T-helper 2 cell treated with Interferon-gamma antibody and Interleukin-4, amounts not matched to agents 100 ng/mL and 5 ng/mL, for 36 hours (primary cell): ENCODE measurements around the gene APOL2. TPM values are rescaled to one million over a fixed set of nuclear protein-coding genes. Genes with fewer than 3 reads are reported as not detected.
"Not testable (repeated sequence)": the region's sequence is repeated elsewhere in the genome, so short reads cannot be mapped to it uniquely, and the experiment has no call there.

Source experiments
- intact Hi-C: fragments of 100-400 bp; cut with micrococcal nuclease; formaldehyde crosslinking; loops from one replicate; pipeline ENCODE4 v1.15.1; 2023
- total RNA-seq: library from RNA; stranded (reverse); gene quantifications from 2 replicates; pipeline ENCODE4 v1.2.3, GENCODE V29; 2022

APOL2 gene
- total RNA-seq: 87.8 and 89.9 TPM in 2 replicates

DNA sequence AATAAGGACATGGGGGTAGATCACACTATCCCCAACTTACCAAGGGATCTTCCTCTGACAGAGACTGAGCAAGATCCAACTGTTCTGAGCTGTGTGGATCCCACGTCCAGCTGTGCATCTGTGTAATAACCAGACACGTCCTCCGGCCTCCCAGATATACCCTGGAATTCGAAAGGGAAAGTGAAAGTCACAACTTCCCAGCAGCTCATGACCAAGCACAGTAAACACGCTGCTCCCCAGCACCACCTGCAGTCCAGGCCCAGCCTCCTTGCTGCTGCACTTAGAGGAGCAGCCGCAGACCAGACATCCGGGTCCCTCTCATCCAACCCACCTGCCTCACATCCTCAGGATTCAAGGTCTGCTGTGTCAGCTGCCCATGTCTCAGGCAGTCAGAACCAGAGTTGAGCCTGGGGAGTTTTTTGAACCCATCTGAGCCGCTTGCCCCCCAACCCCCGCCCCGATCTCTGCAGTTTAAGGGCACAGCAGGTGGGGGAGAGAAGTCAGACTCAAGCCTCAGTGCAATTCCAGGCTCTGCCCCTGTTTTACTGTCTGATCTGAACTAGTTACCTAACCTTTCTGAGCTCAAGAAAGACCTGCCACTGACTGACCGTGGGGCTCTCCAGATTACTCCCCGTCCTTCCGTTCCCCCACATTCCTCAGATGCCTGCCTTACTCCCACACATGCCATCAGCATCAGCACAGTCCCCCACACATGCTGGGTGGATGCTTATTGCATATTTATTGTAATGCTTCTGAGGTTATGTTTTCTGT is at the start of gene APOL2:
APOL2 (minus strand) TSS at position 127 of the 771 bp plus-strand sequence. CDS start 6,365 bp downstream, outside the sequence.
- intact Hi-C loops: loop anchor here (1.0 to 2.0 kb wide), 2 partner anchors 14 to 289 kb away; partner anchors contain the start of genes APOL1 and EIF3D

- intact Hi-C loops: no loop called here
These were observed 49.5 kb upstream of the APOL2 start for GRCh38 chr22:36288571-36289405.

- intact Hi-C loops: no loop called here
These were observed 48.7 kb upstream of the APOL2 start for GRCh38 chr22:36287881-36288515.

GRCh38 chr22:36286096-36286957 is 47.0 kb upstream of the APOL2 start:
- intact Hi-C loops: no loop called here

- intact Hi-C loops: no loop called here
These were observed 46.2 kb upstream of the APOL2 start for GRCh38 chr22:36285545-36285944.

- intact Hi-C loops: no loop called here
These were observed 45.7 kb upstream of the APOL2 start for GRCh38 chr22:36285017-36285416.

DNA sequence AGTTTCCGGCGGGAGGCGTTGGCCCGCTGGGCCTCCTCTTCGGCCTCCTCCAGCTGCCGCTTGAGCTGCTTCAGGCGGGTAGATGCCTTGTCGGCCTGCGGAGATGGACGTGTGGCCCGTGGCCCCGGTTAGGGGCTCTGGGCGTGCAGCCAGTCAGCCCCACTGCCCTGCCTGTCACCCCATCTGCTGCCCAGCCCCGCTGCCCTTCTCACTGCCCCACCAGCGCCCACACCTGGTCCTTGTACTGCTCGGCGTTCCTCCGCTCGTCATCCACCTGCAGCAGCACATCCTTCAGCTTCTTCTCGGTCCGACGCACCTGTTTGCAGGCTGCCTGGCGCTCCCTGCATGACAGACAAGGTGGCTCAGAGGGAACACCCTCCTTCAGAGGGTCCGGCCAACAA is 44.8 kb upstream of the APOL2 start:
- intact Hi-C loops: no loop called here

- intact Hi-C loops: no loop called here
These were observed 43.1 kb upstream of the APOL2 start for GRCh38 chr22:36282328-36282831.

GRCh38 chr22:36281781-36282327 is 42.5 kb upstream of the APOL2 start:
- intact Hi-C loops: no loop called here

GRCh38 chr22:36280379-36280778 is 41.1 kb upstream of the APOL2 start:
- intact Hi-C loops: no loop called here

DNA sequence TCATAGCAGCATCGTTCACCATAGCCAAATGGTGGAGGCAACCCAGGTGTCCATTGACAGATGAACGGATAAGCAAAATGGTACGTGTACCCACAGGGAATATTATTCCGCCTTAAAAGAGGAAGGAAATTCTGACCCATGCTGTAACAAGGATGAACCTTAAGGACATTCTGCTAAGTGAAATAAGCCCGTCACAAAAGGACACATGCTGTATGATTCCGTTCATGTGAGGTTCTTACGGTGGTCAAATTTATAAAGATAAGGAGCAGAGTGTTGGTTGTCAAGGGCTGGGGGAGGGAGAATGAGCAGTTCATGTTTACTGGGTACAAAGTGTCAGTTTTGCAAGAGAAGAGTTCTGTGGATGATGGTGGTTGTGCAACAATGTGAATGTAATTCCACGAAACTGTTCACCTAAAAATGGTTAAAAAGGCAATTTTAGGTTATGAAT is 39.9 kb upstream of the APOL2 start:
- intact Hi-C loops: no loop called here

DNA sequence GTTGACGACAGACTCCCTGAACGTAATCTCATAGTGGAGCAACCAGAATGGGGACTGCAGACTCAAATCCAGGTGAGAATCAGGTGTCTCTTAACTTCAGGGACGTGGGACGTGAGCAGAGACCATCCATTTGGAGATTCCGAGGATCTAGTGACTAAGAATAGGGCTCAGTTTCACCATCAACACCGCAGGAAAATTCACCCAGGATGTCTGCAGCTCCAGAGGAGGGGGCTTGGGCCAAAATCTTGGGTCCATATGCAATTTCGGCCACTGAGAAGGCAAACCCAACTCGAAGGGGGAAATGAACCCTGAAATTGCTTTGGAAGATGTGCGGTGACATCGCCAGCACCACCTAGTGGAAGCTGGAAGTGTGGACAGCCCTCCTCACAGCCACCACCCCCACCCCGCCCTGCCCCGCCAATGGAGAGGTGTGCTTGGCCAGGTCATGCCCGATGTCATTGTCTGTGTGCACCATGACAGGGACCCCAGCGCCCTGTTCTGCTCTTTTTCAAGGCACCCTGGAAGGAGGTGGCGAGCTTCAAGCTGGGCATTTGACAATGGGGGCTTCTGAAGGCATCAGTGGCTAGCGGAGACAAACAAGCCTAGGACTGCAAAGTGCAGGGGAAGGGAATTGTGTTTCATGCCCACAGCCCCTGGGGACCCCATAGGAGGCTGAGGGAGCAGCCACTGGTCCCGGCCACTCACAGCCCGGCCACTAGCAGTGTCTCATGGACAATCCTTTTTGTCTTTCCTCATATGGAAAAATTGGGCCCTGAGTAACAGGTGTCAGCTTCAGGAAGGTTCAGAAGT is 38.4 kb upstream of the APOL2 start:
- intact Hi-C loops: loop anchor here (2.0 kb wide), 1 partner anchor 83 kb away; no protein-coding TSS in a partner anchor

DNA sequence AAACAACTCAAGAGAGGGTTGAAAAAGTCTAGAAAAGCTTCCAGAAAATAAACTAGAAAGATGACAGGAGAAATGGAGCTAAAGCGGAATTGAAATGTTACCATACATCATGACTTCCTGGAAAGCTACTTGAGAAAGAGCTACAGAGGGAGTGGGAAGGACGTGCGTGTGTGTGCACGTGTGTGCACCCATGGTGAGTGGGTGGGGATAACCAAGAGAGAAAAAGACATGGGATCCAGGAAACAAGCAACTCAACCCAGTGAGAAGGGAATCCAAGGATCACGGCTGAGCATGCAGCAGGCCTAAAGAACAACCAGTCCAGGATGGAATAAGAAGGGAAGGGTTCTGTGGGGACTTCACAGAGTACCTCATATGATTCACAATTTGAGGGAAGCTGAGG is 35.2 kb upstream of the APOL2 start:
- intact Hi-C loops: no loop called here

DNA sequence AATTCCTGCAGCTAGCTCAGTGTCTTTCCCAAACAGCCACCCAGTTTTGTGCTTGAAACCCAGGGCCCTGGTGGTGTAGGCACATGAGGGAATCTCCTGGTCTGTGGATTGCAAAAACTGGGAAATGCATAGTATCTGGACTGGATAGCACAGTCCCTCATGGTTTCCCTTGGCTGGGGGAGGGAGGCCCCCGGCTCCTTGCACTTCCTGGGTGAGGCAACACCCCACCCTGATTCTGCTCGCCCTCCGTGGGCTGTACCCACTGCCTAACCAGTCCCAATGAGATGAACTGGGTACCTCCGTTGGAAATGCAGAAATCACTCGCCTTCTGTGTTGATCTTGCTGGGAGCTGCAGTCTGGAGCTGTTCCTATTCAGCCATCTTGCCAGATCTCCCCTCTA is 32.6 kb upstream of the APOL2 start:
- intact Hi-C loops: not testable (repeated sequence)

GRCh38 chr22:36271231-36271630 is 31.9 kb upstream of the APOL2 start:
- intact Hi-C loops: not testable (repeated sequence)

GRCh38 chr22:36267896-36268485 is 28.7 kb upstream of the APOL2 start:
- intact Hi-C loops: no loop called here

- intact Hi-C loops: no loop called here
These were observed 27.7 kb upstream of the APOL2 start for GRCh38 chr22:36267058-36267457.

DNA sequence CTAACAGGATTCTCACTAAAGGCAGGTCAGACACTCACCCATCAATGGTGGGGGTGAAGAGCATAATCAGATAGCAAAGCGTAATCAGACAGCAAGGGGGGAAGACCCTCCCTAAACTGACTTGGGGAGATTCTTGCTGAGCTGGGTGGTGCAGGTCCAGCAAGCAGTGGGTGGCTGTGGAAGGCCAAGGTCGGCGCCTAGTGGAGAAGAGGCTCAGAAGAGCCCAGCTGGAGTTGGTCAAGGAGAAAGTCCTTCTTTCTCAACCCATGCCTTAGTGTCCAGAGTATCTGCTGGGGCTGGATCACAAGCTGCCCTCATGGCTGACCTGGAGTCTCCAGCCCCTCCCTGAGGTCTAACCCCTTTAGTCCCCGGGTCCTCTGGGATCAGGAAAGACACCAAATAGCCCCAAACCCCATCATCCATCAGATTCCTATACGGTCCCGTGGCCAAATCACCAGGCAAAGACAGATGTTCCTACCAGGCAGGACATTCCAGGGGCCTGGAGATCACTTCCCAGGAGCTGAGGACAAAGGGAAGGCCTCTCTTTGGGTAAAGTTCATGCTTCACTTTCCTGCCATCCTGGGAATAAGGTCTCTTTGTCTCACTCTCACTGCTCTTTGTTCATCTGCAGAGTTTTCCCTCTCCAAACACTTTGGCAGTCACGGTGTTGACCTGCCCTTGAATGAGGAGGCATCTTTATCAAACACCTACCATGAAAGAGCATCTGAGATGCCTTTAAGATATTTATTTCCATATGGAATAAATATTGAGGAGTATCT is 24.7 kb upstream of the APOL2 start:
- intact Hi-C loops: not testable (repeated sequence)
